Testis (tissue), 3 donors: ENCODE data around the gene ATP4A. TPM values are rescaled to one million over a fixed set of nuclear protein-coding genes. Genes with fewer than 3 reads are reported as not detected.

Experiments used
- DNase-seq: peaks from one replicate; pipeline ENCODE4 v3.0.0-alpha.2; 2019
- H3K27ac ChIP-seq, 2 donors: fragments of 200-600 bp; sonication (generic); one replicate each; pipeline ENCODE4 v1.5.1; 2019
- H3K27me3 ChIP-seq: fragments of 200-600 bp; sonication (generic); one replicate; pipeline ENCODE4 v1.5.1; 2019
- H3K36me3 ChIP-seq: fragments of 200-600 bp; sonication (generic); one replicate; pipeline ENCODE4 v1.5.1; 2017; ENCODE audit warnings: low read depth; ENCODE audit errors: missing control alignments
- H3K4me1 ChIP-seq: fragments of 200-600 bp; sonication (generic); one replicate; pipeline ENCODE4 v1.5.1; 2019
- H3K4me3 ChIP-seq, 2 donors: fragments of 200-600 bp; sonication (generic); one replicate each; pipeline ENCODE4 v1.5.1; 2017 to 2019
- H3K9me3 ChIP-seq: fragments of 200-600 bp; sonication (generic); one replicate; pipeline ENCODE4 v1.5.1; 2017
- CTCF ChIP-seq, 3 experiments: fragments of 450-650 bp in 2 of 3; fragments of 200-600 bp in 1 of 3; sonication (generic) in 1 of 3; IDR thresholded peaks; one replicate each; pipeline ENCODE4 v1.5.1; 2016 to 2019; ENCODE audit warnings: antibody characterized with exemption in 3 of 3, mild to moderate bottlenecking in 2 of 3, moderate library complexity in 1 of 3
- POLR2A ChIP-seq: fragments of 450-650 bp; IDR thresholded peaks from one replicate; pipeline ENCODE4 v1.6.1; 2017; ENCODE audit warnings: antibody characterized with exemption, mild to moderate bottlenecking, moderate library complexity
- WGBS, 2 donors: methylation state at CpG; one replicate each; pipeline ENCODE4 v1.1.5; 2018; 5-methylcytosine and 5-hydroxymethylcytosine counted together
- intact Hi-C: fragments of 100-400 bp; cut with DNase I; formaldehyde crosslinking; loops from one replicate; pipeline ENCODE4 v1.15.1; 2023; ENCODE audit warnings: low total_unique reads
- polyA plus RNA-seq: library from polyadenylated mRNA; stranded (reverse); fragments of 350-450 nt; fragmentation: Illumina TruSeq; extraction: RNeasy Lipid Tissue Mini Kit (QIAGEN cat#74804); gene quantifications from one replicate; pipeline ENCODE4 v1.2.3, GENCODE V29; 2014; ENCODE audit warnings: low read depth, low replicate concordance; ENCODE audit not compliant: insufficient read depth
- total RNA-seq, 2 donors: library from RNA; depleted of rRNA; stranded (reverse); fragments of >200 nt; gene quantifications; one replicate each; pipeline ENCODE4 v1.2.3, GENCODE V29; 2016

Gene ATP4A
- total and polyA plus RNA-seq, 3 donors from 2014 or later = 0.87 to 1.1 (median 1.1) TPM

- H3K4me3 ChIP-seq = no peak overlapping the region
- TF ChIP-seq POLR2A (no peak), CTCF (IDR thresholded peaks at IDR 0.05) (no peak)
- 77 to 86% methylated on average over 12 to 15 of the region's 15 CpGs for WGBS, 2 donors
- H3K27ac ChIP-seq = no peak overlapping the region
- no peak for DNase-seq
- no peaks in the 10 kb centered on the region for H3K4me1 ChIP-seq
- H3K36me3 ChIP-seq = no peaks in the 10 kb centered on the region
- H3K9me3 ChIP-seq = no peaks in the 10 kb centered on the region
- no peaks in the 10 kb centered on the region for H3K27me3 ChIP-seq
- intact Hi-C loops = no loop called here
These were observed 61.8 kb downstream of the ATP4A start for GRCh38 chr19:35501684-35502083.

- Histone ChIP-seq H3K4me1 (no peaks in the 10 kb centered on the region), H3K36me3 (no peaks in the 10 kb centered on the region), H3K9me3 (no peaks in the 10 kb centered on the region), H3K27me3 (no peaks in the 10 kb centered on the region), H3K27ac (no peak overlapping the region), H3K4me3 (no peak overlapping the region)
- TF ChIP-seq CTCF (IDR thresholded peaks at IDR 0.05) (no peak), POLR2A (no peak)
- DNase-seq = no peak
- intact Hi-C loops = no loop called here
- WGBS, 2 donors = 89 to 93% methylated on average over 8 to 10 of the region's 10 CpGs
These were observed 62.8 kb downstream of the ATP4A start for GRCh38 chr19:35500611-35501010.

Other genes starting within 250 kb of the ATP4A start
- 10 to 100 TPM; 15.0 TPM for gene CD22, start 234.5 kb downstream of the ATP4A start, total RNA-seq
- 10.1 TPM for gene CD22, start 234.5 kb downstream of the ATP4A start, polyA plus RNA-seq
- gene FFAR1, start 215.8 kb downstream of the ATP4A start, total RNA-seq = under 1 TPM; 0.31 to 0.81 TPM
- 0.26 TPM for gene FFAR1, start 215.8 kb downstream of the ATP4A start, polyA plus RNA-seq
- gene FFAR3, start 205.2 kb downstream of the ATP4A start, total RNA-seq = under 1 TPM; 0.25 to 0.47 TPM
- not detected for gene FFAR3, start 205.2 kb downstream of the ATP4A start, polyA plus RNA-seq
- not detected for gene GPR42, start 192.6 kb downstream of the ATP4A start, total RNA-seq
- not detected for gene GPR42, start 192.6 kb downstream of the ATP4A start, polyA plus RNA-seq
- not detected for gene FFAR2, start 115.4 kb downstream of the ATP4A start, total RNA-seq
- gene FFAR2, start 115.4 kb downstream of the ATP4A start, polyA plus RNA-seq = 0.20 TPM
- gene KRTDAP, start 73.2 kb downstream of the ATP4A start, total RNA-seq = 1 to 10 TPM; 2.7 to 5.6 TPM
- 14.5 TPM for gene KRTDAP, start 73.2 kb downstream of the ATP4A start, polyA plus RNA-seq
- gene DMKN, start 50.0 kb downstream of the ATP4A start, total RNA-seq = 1 to 10 TPM; 5.8 to 7.9 TPM
- gene DMKN, start 50.0 kb downstream of the ATP4A start, polyA plus RNA-seq = 24.0 TPM
- under 1 TPM; 0.16 to 0.19 TPM for gene SBSN, start 35.3 kb downstream of the ATP4A start, total RNA-seq
- gene SBSN, start 35.3 kb downstream of the ATP4A start, polyA plus RNA-seq = 0.47 TPM
- gene GAPDHS, start 30.2 kb downstream of the ATP4A start, total RNA-seq = 100 to 1,000 TPM; 123 to 338 TPM
- 363 TPM for gene GAPDHS, start 30.2 kb downstream of the ATP4A start, polyA plus RNA-seq
- 100 to 1,000 TPM; 125 TPM for gene TMEM147, start 18.0 kb downstream of the ATP4A start, total RNA-seq
- 146 TPM for gene TMEM147, start 18.0 kb downstream of the ATP4A start, polyA plus RNA-seq
- gene PMIS2, start 22.5 kb upstream of the ATP4A start, total RNA-seq = under 1 TPM in 1 of 2 donors, not detected in 1; 0.74 TPM
- 2.0 TPM for gene PMIS2, start 22.5 kb upstream of the ATP4A start, polyA plus RNA-seq
- 10 to 100 TPM; 25.5 to 33.9 TPM for gene HAUS5, start 49.1 kb upstream of the ATP4A start, total RNA-seq
- gene HAUS5, start 49.1 kb upstream of the ATP4A start, polyA plus RNA-seq = 24.4 TPM
- gene RBM42, start 65.4 kb upstream of the ATP4A start, total RNA-seq = 100 to 1,000 TPM; 105 to 109 TPM
- gene RBM42, start 65.4 kb upstream of the ATP4A start, polyA plus RNA-seq = 64.2 TPM
- 10 to 100 TPM in 1 of 2 donors, 1 to 10 TPM in 1; 4.8 to 14.4 TPM for gene ETV2, start 78.1 kb upstream of the ATP4A start, total RNA-seq
- 27.2 TPM for gene ETV2, start 78.1 kb upstream of the ATP4A start, polyA plus RNA-seq
- 100 to 1,000 TPM; 198 to 262 TPM for gene COX6B1, start 84.7 kb upstream of the ATP4A start, total RNA-seq
- 322 TPM for gene COX6B1, start 84.7 kb upstream of the ATP4A start, polyA plus RNA-seq
- under 1 TPM; 0.37 to 0.47 TPM for gene UPK1A, start 102.9 kb upstream of the ATP4A start, total RNA-seq
- 1.0 TPM for gene UPK1A, start 102.9 kb upstream of the ATP4A start, polyA plus RNA-seq
- 10 to 100 TPM; 26.1 to 32.5 TPM for gene ZBTB32, start 140.9 kb upstream of the ATP4A start, total RNA-seq
- 125 TPM for gene ZBTB32, start 140.9 kb upstream of the ATP4A start, polyA plus RNA-seq
- 100 to 1,000 TPM; 109 to 110 TPM for gene KMT2B, start 154.3 kb upstream of the ATP4A start, total RNA-seq
- 73.3 TPM for gene KMT2B, start 154.3 kb upstream of the ATP4A start, polyA plus RNA-seq
- gene IGFLR1, start 178.8 kb upstream of the ATP4A start, total RNA-seq = 10 to 100 TPM; 15.7 to 15.9 TPM
- gene IGFLR1, start 178.8 kb upstream of the ATP4A start, polyA plus RNA-seq = 9.9 TPM
- 10 to 100 TPM; 47.2 to 49.6 TPM for gene U2AF1L4, start 181.8 kb upstream of the ATP4A start, total RNA-seq
- 45.3 TPM for gene U2AF1L4, start 181.8 kb upstream of the ATP4A start, polyA plus RNA-seq
- gene PSENEN, start 182.0 kb upstream of the ATP4A start, total RNA-seq = 100 to 1,000 TPM; 100 to 121 TPM
- 303 TPM for gene PSENEN, start 182.0 kb upstream of the ATP4A start, polyA plus RNA-seq
- 10 to 100 TPM; 30.2 TPM for gene LIN37, start 184.9 kb upstream of the ATP4A start, total RNA-seq
- 24.8 TPM for gene LIN37, start 184.9 kb upstream of the ATP4A start, polyA plus RNA-seq
- 10 to 100 TPM; 50.9 to 57.1 TPM for gene HSPB6, start 193.4 kb upstream of the ATP4A start, total RNA-seq
- gene HSPB6, start 193.4 kb upstream of the ATP4A start, polyA plus RNA-seq = 146 TPM
- 10 to 100 TPM; 48.3 to 72.0 TPM for gene PROSER3, start 194.5 kb upstream of the ATP4A start, total RNA-seq
- 75.9 TPM for gene PROSER3, start 194.5 kb upstream of the ATP4A start, polyA plus RNA-seq
- gene ARHGAP33, start 211.9 kb upstream of the ATP4A start, total RNA-seq = 100 to 1,000 TPM in 1 of 2 donors, 10 to 100 TPM in 1; 56.2 to 133 TPM
- 46.6 TPM for gene ARHGAP33, start 211.9 kb upstream of the ATP4A start, polyA plus RNA-seq
- 1 to 10 TPM in 1 of 2 donors, under 1 TPM in 1; 0.99 to 1.3 TPM for gene PRODH2, start 249.2 kb upstream of the ATP4A start, total RNA-seq
- gene PRODH2, start 249.2 kb upstream of the ATP4A start, polyA plus RNA-seq = 2.7 TPM